Liver (tissue), 9 donors: ENCODE data around the gene POFUT2. TPM values are rescaled to one million over a fixed set of nuclear protein-coding genes. Genes with fewer than 3 reads are reported as not detected.

Experiments
- DNase-seq: peaks from one replicate; pipeline ENCODE4 v3.0.0-alpha.2; 2017; ENCODE audit warnings: low spot score
- H3K27ac ChIP-seq, 2 donors: one replicate each; pipeline ENCODE4 v1.7.0; 2013; ENCODE audit warnings: inconsistent platforms in 2 of 2, low read length in 2 of 2, control low read depth in 1 of 2, low read depth in 1 of 2, mild to moderate bottlenecking in 1 of 2
- H3K27me3 ChIP-seq, 4 donors: one replicate each; pipeline versions ENCODE4 v1.6.1 to v1.7.0; 2013; ENCODE audit warnings: low read length in 3 of 4, inconsistent platforms in 1 of 4, mild to moderate bottlenecking in 1 of 4, moderate library complexity in 1 of 4; ENCODE audit not compliant: control insufficient read depth in 4 of 4, insufficient read depth in 4 of 4
- H3K36me3 ChIP-seq, 4 donors: one replicate each; pipeline versions ENCODE4 v1.6.1 to v1.7.0; 2013; ENCODE audit warnings: low read length in 3 of 4, mild to moderate bottlenecking in 3 of 4, low read depth in 1 of 4, moderate library complexity in 1 of 4; ENCODE audit not compliant: control insufficient read depth in 4 of 4, insufficient read depth in 3 of 4
- H3K4me1 ChIP-seq, 4 donors: one replicate each; pipeline versions ENCODE4 v1.6.1 to v1.7.0; 2013; ENCODE audit warnings: low read length in 3 of 4, mild to moderate bottlenecking in 3 of 4, moderate library complexity in 1 of 4; ENCODE audit not compliant: control insufficient read depth in 4 of 4, insufficient read depth in 4 of 4
- H3K4me3 ChIP-seq, 3 donors: one replicate each; pipeline versions ENCODE4 v1.6.1 to v1.7.0; 2013; ENCODE audit warnings: low read length in 3 of 3, control low read depth in 1 of 3, low read depth in 1 of 3, mild to moderate bottlenecking in 1 of 3
- H3K9ac ChIP-seq, 2 donors: one replicate each; pipeline ENCODE4 v1.7.0; 2013; ENCODE audit warnings: low read length in 2 of 2, mild to moderate bottlenecking in 2 of 2, moderate library complexity in 2 of 2, control low read depth in 1 of 2, low read depth in 1 of 2
- H3K9me3 ChIP-seq, 4 donors: one replicate each; pipeline versions ENCODE4 v1.6.1 to v1.7.0; 2013; ENCODE audit warnings: low read length in 3 of 4; ENCODE audit not compliant: control insufficient read depth in 4 of 4
- EGR1 ChIP-seq, 2 donors: IDR thresholded peaks; 2 replicates each; pipeline ENCODE4 v1.6.1; 2016 to 2018; ENCODE audit warnings: antibody characterized with exemption in 2 of 2, low read depth in 2 of 2
- FOXA1 ChIP-seq: IDR thresholded peaks from 2 replicates; pipeline ENCODE4 v1.6.1; 2016; ENCODE audit warnings: antibody characterized with exemption
- HNF4A ChIP-seq, 2 donors: conservative IDR thresholded peaks; 2 replicates each; pipeline ENCODE4 v1.6.1; 2016; ENCODE audit warnings: antibody characterized with exemption in 2 of 2, mild to moderate bottlenecking in 2 of 2
- HNF4G ChIP-seq: IDR thresholded peaks from 2 replicates; pipeline ENCODE4 v1.6.1; 2016; ENCODE audit warnings: antibody characterized with exemption
- JUND ChIP-seq, 2 donors: IDR thresholded peaks; 2 replicates each; pipeline ENCODE4 v1.6.1; 2016; ENCODE audit warnings: antibody characterized with exemption in 2 of 2
- NR2F2 ChIP-seq: IDR thresholded peaks from 2 replicates; pipeline ENCODE4 v1.6.1; 2016; ENCODE audit warnings: antibody characterized with exemption
- RAD21 ChIP-seq, 2 donors: IDR thresholded peaks; 2 replicates each; pipeline ENCODE4 v1.6.1; 2016; ENCODE audit warnings: antibody characterized with exemption in 2 of 2, mild to moderate bottlenecking in 2 of 2
- RXRA ChIP-seq, 2 donors: IDR thresholded peaks; 2 replicates each; pipeline ENCODE4 v1.6.1; 2017 to 2018; ENCODE audit warnings: antibody characterized with exemption in 2 of 2, mild to moderate bottlenecking in 1 of 2
- SP1 ChIP-seq: IDR thresholded peaks from 2 replicates; pipeline ENCODE4 v1.6.1; 2018; ENCODE audit warnings: antibody characterized with exemption, mild to moderate bottlenecking
- TAF1 ChIP-seq: conservative IDR thresholded peaks from 2 replicates; pipeline ENCODE4 v1.6.1; 2016; ENCODE audit warnings: antibody characterized with exemption, mild to moderate bottlenecking
- YY1 ChIP-seq: IDR thresholded peaks from 2 replicates; pipeline ENCODE4 v1.6.1; 2016; ENCODE audit warnings: antibody characterized with exemption, mild to moderate bottlenecking
- WGBS: extraction: QIAGEN DNeasy Blood & Tissue Kit; methylation state at CpG from one replicate; pipeline ENCODE4 v1.1.7; 2013; 5-methylcytosine and 5-hydroxymethylcytosine counted together
- polyA plus RNA-seq, 2 donors: library from polyadenylated mRNA; stranded (reverse) in 1 of 2; unstranded in 1 of 2; fragments of 200-250 nt in 1 of 2; fragments of >200 nt in 1 of 2; fragmentation: Nextera tagmentation in 1 of 2; extraction: Ambion mirVana in 1 of 2; gene quantifications; one replicate each; pipeline versions ENCODE4 v1.2.1 to v1.2.3, GENCODE V29; 2013 to 2015
- total RNA-seq, 2 donors: library from RNA; depleted of rRNA; stranded (reverse); fragments of >200 nt; gene quantifications; one replicate each; pipeline ENCODE4 v1.2.3, GENCODE V29; 2014
- TF ChIP-seq, protein P1 (sequence below): fragments of 150-350 bp; IDR thresholded peaks from 2 replicates; pipeline ENCODE4 v1.5.1; 2017; ENCODE audit warnings: improper control_type of control experiment, low read depth, low read length; ENCODE audit not compliant: missing input control
- TF ChIP-seq, protein P2 (sequence below): IDR thresholded peaks from 2 replicates; pipeline ENCODE4 v1.6.1; 2016; ENCODE audit warnings: antibody characterized with exemption
- TF ChIP-seq, protein P3 (sequence below): IDR thresholded peaks from 2 replicates; pipeline ENCODE4 v1.6.1; 2016; ENCODE audit warnings: antibody characterized with exemption
- donor health status: healthy.
- donor health status: healthy.
- donor health status: healthy.
- donor health status: healthy.
- donor health status: healthy.

The POFUT2 gene
- total and polyA plus RNA-seq, 4 donors: 3.3 to 15.6 (median 7.9) TPM

DNA sequence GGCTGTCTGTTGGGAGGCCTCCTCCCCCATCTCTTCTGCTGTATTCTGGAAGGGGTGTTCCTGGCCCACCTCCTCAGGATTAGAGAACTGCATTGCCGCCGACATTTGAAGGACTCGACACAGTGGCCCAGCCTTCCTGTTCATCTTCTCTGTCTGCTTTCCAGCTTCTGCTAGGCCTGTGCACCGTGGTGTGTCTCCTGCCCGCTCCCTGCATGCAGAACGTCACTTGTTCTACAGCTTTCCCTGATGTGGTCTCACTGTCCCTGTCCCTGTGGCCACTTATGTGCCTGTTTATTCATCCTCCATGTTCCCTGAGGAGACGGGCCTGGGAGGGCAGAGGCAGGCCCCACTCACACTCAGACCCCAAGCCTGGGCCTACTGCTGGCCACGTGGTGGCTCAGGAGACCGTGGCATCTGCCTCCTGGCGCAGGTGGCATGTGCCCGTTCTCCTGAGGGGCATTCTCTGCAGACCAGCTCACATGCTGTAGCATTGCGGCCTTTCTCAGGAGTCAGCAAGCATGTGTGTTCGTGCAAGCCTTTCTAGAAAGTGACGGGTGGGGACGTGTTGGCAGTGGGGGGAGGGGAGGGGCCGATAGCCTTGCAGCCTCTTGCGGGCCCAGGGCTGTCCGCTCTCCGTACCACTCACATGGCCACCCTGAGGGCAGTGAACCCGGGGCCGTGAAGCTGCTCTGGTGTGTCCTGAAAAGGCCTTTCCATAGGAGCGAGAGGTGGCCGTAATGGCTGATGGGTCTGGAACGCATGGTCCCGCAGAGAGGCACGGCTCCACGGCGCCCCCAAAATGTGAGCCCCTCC lies 35.9 kb downstream of the POFUT2 start (continued):
- TF ChIP-seq, protein P1, sequence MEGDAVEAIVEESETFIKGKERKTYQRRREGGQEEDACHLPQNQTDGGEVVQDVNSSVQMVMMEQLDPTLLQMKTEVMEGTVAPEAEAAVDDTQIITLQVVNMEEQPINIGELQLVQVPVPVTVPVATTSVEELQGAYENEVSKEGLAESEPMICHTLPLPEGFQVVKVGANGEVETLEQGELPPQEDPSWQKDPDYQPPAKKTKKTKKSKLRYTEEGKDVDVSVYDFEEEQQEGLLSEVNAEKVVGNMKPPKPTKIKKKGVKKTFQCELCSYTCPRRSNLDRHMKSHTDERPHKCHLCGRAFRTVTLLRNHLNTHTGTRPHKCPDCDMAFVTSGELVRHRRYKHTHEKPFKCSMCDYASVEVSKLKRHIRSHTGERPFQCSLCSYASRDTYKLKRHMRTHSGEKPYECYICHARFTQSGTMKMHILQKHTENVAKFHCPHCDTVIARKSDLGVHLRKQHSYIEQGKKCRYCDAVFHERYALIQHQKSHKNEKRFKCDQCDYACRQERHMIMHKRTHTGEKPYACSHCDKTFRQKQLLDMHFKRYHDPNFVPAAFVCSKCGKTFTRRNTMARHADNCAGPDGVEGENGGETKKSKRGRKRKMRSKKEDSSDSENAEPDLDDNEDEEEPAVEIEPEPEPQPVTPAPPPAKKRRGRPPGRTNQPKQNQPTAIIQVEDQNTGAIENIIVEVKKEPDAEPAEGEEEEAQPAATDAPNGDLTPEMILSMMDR: no peak
- TF ChIP-seq RXRA (IDR thresholded peaks at IDR 0.05) (no peak), EGR1 (IDR thresholded peaks at IDR 0.05; ENCODE audit: low read depth in 2 of 2) (no peak)
- TF ChIP-seq, protein P2, sequence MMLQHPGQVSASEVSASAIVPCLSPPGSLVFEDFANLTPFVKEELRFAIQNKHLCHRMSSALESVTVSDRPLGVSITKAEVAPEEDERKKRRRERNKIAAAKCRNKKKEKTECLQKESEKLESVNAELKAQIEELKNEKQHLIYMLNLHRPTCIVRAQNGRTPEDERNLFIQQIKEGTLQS: no peak

DNA sequence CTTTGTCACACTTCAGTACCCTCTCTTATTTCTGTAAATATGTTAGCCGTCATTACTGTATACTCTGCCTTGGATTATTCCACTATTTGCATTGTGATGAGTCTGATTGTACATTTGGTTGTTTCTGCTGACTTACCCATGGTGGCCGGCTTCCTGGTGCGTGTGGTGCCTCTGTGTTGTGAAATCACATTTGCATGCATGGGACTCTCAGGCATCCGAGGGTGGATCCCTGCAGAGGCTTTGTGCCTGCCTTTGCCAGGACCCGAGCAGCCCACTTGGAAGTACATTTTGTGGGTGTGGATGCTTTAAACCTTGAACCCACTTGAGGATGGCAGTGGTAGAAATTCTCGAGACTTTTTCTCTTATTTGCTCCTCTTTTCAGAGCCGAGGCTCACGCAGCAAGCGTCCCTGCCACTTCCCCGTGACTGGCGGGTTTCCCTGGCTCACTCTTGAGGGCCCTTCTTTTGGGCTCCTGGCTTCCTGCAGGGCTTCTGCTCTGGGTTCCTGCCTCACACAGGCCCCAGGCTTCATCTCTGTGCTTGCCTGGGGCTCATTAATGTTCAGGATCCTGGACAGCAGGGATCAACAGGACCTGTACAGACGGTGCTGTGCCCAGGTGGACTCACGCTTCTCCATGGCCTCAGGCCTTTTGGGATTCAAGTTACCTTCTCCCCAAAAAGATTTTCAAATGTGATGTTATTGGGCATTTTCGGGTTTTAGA lies 36.6 kb downstream of the POFUT2 start:
- no peaks in the 10 kb centered on the region for H3K36me3 ChIP-seq
- WGBS: 74% methylated on average over 14 of the region's 14 CpGs
- H3K9me3 ChIP-seq: no peaks in the 10 kb centered on the region
- H3K4me1 ChIP-seq: peaks cover 0 to 11% (median 5%) of the 10 kb centered on the region in 4 donors
- no peak overlapping the region for H3K27ac ChIP-seq
- H3K9ac ChIP-seq: no peak overlapping the region
- no peaks in the 10 kb centered on the region for H3K27me3 ChIP-seq
- H3K4me3 ChIP-seq: no peak overlapping the region
- TF ChIP-seq, protein P3, sequence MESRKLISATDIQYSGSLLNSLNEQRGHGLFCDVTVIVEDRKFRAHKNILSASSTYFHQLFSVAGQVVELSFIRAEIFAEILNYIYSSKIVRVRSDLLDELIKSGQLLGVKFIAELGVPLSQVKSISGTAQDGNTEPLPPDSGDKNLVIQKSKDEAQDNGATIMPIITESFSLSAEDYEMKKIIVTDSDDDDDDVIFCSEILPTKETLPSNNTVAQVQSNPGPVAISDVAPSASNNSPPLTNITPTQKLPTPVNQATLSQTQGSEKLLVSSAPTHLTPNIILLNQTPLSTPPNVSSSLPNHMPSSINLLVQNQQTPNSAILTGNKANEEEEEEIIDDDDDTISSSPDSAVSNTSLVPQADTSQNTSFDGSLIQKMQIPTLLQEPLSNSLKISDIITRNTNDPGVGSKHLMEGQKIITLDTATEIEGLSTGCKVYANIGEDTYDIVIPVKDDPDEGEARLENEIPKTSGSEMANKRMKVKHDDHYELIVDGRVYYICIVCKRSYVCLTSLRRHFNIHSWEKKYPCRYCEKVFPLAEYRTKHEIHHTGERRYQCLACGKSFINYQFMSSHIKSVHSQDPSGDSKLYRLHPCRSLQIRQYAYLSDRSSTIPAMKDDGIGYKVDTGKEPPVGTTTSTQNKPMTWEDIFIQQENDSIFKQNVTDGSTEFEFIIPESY: no peak
- no peak for TF ChIP-seq SP1
- no peak for DNase-seq

DNA sequence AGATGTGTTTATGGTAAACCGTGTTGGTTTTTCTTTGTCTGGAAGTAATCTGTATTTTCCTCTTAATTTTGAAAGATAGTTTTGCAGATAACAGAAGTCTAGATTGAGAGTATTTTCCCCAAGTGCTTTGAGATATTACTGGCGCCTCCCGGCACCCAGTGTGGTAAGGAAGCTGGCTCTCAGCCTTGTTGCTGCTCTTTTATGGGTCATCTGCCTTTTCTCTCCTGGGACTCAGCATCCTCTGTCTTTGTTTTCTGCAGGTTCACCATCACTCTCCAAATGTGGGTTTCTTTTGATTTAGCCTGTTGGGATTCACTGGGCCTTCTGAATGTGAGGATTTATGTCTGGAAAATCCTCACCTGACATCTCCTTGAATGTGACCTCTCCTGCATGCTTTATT lies 37.4 kb downstream of the POFUT2 start:
- Histone ChIP-seq H3K36me3 (no peaks in the 10 kb centered on the region), H3K4me1 (peaks cover 0 to 11% (median 5%) of the 10 kb centered on the region in 4 donors), H3K9ac (no peak overlapping the region), H3K27me3 (no peaks in the 10 kb centered on the region), H3K27ac (no peak overlapping the region), H3K9me3 (no peaks in the 10 kb centered on the region), H3K4me3 (no peak overlapping the region)
- no peak for DNase-seq
- TF ChIP-seq YY1 (no peak), FOXA1 (no peak), JUND (IDR thresholded peaks at IDR 0.05) (no peak), RAD21 (IDR thresholded peaks at IDR 0.05) (no peak), HNF4A (conservative IDR thresholded peaks at IDR 0.05) (no peak), NR2F2 (no peak), RXRA (IDR thresholded peaks at IDR 0.05) (no peak), HNF4G (no peak), TAF1 (no peak)
- TF ChIP-seq, protein P2: no peak
- TF ChIP-seq, protein P1: no peak
- TF ChIP-seq, protein P3: no peak
- WGBS: 95% methylated on average over 3 of the region's 3 CpGs
